Measurements from ENCODE around the gene ZNF883. TPM values are rescaled to one million over a fixed set of nuclear protein-coding genes. Genes with fewer than 3 reads are reported as not detected.

The ZNF883 gene
- total and polyA plus RNA-seq, 4 donors = 0.26 to 2.2 (median 0.61) TPM

GRCh38 chr9:113018247-113018646, 6.3 kb upstream of the ZNF883 start:
- no peak overlapping the region for H3K9ac ChIP-seq (ENCODE audit: insufficient read depth in 1 of 2, low read length in 2 of 2)
- H3K9me3 ChIP-seq (ENCODE audit: control insufficient read depth in 4 of 4, insufficient read depth in 3 of 4, low read length in 3 of 4) = peaks cover 0 to 12% (median 11%) of the 10 kb centered on the region in 4 donors
- no peak for ATAC-seq (ENCODE audit: insufficient read depth, low FRiP score)
- H3K36me3 ChIP-seq (ENCODE audit: control insufficient read depth in 4 of 4, insufficient read depth in 4 of 4, low read length in 4 of 4) = no peaks in the 10 kb centered on the region
- no peaks in the 10 kb centered on the region for H3K4me1 ChIP-seq (ENCODE audit: control insufficient read depth in 5 of 5, insufficient read depth in 5 of 5, low read length in 5 of 5)
- DNase-seq = no peak
- no peak overlapping the region for H3K4me3 ChIP-seq
- H3K27me3 ChIP-seq (ENCODE audit: control insufficient read depth in 3 of 3, insufficient read depth in 3 of 3, low read length in 2 of 3) = no peaks in the 10 kb centered on the region
- no peak overlapping the region for H3K27ac ChIP-seq (ENCODE audit: low read depth in 1 of 2, low read length in 1 of 2)
- 94 to 95% methylated on average over 3 of the region's 3 CpGs for WGBS, 2 donors
- TF ChIP-seq CTCF (IDR thresholded peaks at IDR 0.05; ENCODE audit: control extremely low read depth, extremely low read depth) = no peak

- H3K27ac ChIP-seq (ENCODE audit: low read depth in 1 of 2, low read length in 1 of 2) = no peak overlapping the region
- H3K4me1 ChIP-seq (ENCODE audit: control insufficient read depth in 5 of 5, insufficient read depth in 5 of 5, low read length in 5 of 5) = peaks cover 0 to 3% (median 0%) of the 10 kb centered on the region in 5 donors
- H3K4me3 ChIP-seq = no peak overlapping the region
- peaks cover 0 to 13% (median 3%) of the 10 kb centered on the region in 4 donors for H3K9me3 ChIP-seq (ENCODE audit: control insufficient read depth in 4 of 4, insufficient read depth in 3 of 4, low read length in 3 of 4)
- WGBS, 2 donors = 30 to 38% methylated on average over 9 of the region's 9 CpGs
- peaks cover 0 to 4% (median 0%) of the 10 kb centered on the region in 4 donors for H3K36me3 ChIP-seq (ENCODE audit: control insufficient read depth in 4 of 4, insufficient read depth in 4 of 4, low read length in 4 of 4)
- TF ChIP-seq CTCF (IDR thresholded peaks at IDR 0.05; ENCODE audit: control extremely low read depth, extremely low read depth) = no peak
- DNase-seq = peak; percentile 15 to 46 (median 45)
- no peak overlapping the region for H3K9ac ChIP-seq (ENCODE audit: insufficient read depth in 1 of 2, low read length in 2 of 2)
- no peak for ATAC-seq (ENCODE audit: insufficient read depth, low FRiP score)
- H3K27me3 ChIP-seq (ENCODE audit: control insufficient read depth in 3 of 3, insufficient read depth in 3 of 3, low read length in 2 of 3) = no peaks in the 10 kb centered on the region
Measured at GRCh38 chr9:113012492-113012891, 500 bp upstream of the ZNF883 start.

- Histone ChIP-seq H3K36me3 (ENCODE audit: control insufficient read depth in 4 of 4, insufficient read depth in 4 of 4, low read length in 4 of 4) (peaks cover 0 to 12% (median 2%) of the 10 kb centered on the region in 4 donors), H3K4me1 (ENCODE audit: control insufficient read depth in 5 of 5, insufficient read depth in 5 of 5, low read length in 5 of 5) (no peaks in the 10 kb centered on the region), H3K4me3 (no peak overlapping the region), H3K27me3 (ENCODE audit: control insufficient read depth in 3 of 3, insufficient read depth in 3 of 3, low read length in 2 of 3) (no peaks in the 10 kb centered on the region), H3K9ac (ENCODE audit: insufficient read depth in 1 of 2, low read length in 2 of 2) (no peak overlapping the region), H3K9me3 (ENCODE audit: control insufficient read depth in 4 of 4, insufficient read depth in 3 of 4, low read length in 3 of 4) (peaks cover 4 to 26% (median 10%) of the 10 kb centered on the region in 4 donors), H3K27ac (ENCODE audit: low read depth in 1 of 2, low read length in 1 of 2) (no peak overlapping the region)
- TF ChIP-seq CTCF (IDR thresholded peaks at IDR 0.05; ENCODE audit: control extremely low read depth, extremely low read depth) = no peak
- DNase-seq (no peak), ATAC-seq (ENCODE audit: insufficient read depth, low FRiP score) (no peak)
- WGBS, 2 donors = 70 to 74% methylated on average over 1 of the region's 1 CpG
Measured at GRCh38 chr9:113005777-113006176, 6.2 kb downstream of the ZNF883 start.

Data from lung (tissue), 12 donors.